Muscle layer of colon (tissue), 2 donors: Measurements from ENCODE around the gene HRH2.
"Not testable (repeated sequence)": the region's sequence is repeated elsewhere in the genome, so short reads cannot be mapped to it uniquely, and the experiment has no call there.

ENCODE experiments used
- H3K27ac ChIP-seq: one replicate; pipeline ENCODE4 v1.7.0; 2013; ENCODE audit warnings: low read depth, mild to moderate bottlenecking, low read length, moderate library complexity
- H3K27me3 ChIP-seq, 2 donors: one replicate each; pipeline ENCODE4 v1.7.0; 2013; ENCODE audit warnings: low read length in 2 of 2, mild to moderate bottlenecking in 2 of 2; ENCODE audit not compliant: insufficient read depth in 2 of 2, control insufficient read depth in 1 of 2
- H3K36me3 ChIP-seq: one replicate; pipeline ENCODE4 v1.7.0; 2013; ENCODE audit warnings: mild to moderate bottlenecking, low read length; ENCODE audit not compliant: insufficient read depth
- H3K4me1 ChIP-seq: one replicate; pipeline ENCODE4 v1.7.0; 2013; ENCODE audit warnings: mild to moderate bottlenecking, low read length; ENCODE audit not compliant: insufficient read depth
- H3K4me3 ChIP-seq, 2 donors: one replicate each; pipeline ENCODE4 v1.7.0; 2013; ENCODE audit warnings: low read length in 2 of 2, low read depth in 1 of 2, mild to moderate bottlenecking in 1 of 2, moderate library complexity in 1 of 2
- H3K9ac ChIP-seq: one replicate; pipeline ENCODE4 v1.7.0; 2013; ENCODE audit warnings: low read length
- H3K9me3 ChIP-seq: one replicate; pipeline ENCODE4 v1.7.0; 2013; ENCODE audit warnings: mild to moderate bottlenecking, low read length
- donor health status: abdominal sarcoma.
- donor health status: Adenocarcinoma of cecum.

Gene HRH2, protein sequence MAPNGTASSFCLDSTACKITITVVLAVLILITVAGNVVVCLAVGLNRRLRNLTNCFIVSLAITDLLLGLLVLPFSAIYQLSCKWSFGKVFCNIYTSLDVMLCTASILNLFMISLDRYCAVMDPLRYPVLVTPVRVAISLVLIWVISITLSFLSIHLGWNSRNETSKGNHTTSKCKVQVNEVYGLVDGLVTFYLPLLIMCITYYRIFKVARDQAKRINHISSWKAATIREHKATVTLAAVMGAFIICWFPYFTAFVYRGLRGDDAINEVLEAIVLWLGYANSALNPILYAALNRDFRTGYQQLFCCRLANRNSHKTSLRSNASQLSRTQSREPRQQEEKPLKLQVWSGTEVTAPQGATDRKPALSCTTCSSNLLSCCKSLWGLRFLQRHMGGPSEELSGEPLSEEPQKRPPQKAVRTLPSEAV

DNA sequence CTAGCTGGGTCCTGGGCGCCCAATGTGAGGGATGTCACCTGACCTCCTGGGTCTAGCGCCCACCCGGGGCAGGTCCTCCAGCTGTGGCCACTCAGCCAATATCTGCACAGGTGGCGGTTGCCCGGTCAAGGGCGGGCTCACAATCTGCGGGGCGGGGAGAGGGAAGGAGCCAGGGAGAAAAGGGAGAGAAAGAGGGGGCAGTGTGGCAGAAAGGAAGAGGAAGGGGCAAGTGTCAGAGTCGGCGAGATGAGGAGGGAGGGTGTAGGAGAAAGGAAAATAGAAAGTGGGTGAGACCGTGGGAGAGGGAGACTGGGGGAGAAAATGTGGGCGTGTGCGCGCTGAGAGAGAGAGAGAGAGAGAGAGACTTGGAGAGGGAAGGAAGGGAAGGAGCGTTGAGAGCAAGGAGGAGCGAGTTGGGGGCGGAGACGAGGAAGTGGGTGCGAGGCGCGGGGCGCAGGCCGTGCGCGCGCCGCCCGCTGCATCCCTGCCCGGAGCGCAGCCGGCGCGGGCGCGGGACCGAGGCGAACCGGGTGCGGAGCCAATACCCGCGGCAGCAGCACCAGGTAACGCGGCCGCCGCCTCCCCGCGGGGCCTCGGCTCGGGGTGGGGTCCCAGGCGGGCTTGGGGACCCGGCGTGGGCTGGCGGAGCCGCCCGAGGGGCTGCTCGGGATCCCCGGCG lies at the start of gene HRH2:
HRH2 (plus strand) TSS at position 479 of the 679 bp plus-strand sequence. CDS start 25,163 bp downstream, outside the sequence.
- no peak within 1 kb of the TSS for H3K27ac ChIP-seq
- H3K27me3 ChIP-seq = peaks cover 8 to 13% of the 10 kb centered on the region in 2 donors
- H3K9me3 ChIP-seq = no peaks in the 10 kb centered on the region
- H3K36me3 ChIP-seq = no peaks in the 10 kb centered on the region
- H3K9ac ChIP-seq = no peak within 1 kb of the TSS
- H3K4me1 ChIP-seq = no peaks in the 10 kb centered on the region
- peak within 1 kb of the TSS; percentile 39 to 41 for H3K4me3 ChIP-seq

DNA sequence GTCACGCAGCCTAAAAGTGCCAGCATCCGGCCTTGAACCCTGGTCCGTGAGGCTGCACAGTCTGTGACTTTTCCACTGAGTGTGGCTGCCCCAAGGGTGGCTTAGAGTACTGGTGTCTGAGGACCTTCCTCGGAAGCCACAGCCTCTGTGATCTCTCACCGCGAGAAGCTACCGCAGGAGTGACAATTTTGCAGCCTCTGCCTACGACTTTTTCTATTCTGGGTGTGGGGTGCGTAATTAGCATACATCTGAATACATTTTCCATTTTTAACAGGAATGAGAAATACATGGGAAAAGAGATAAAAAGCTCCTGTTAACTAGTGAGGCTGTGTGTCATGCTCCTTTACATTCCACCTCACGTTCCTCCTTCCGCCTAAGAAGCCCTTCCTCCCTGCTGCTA lies 48.3 kb upstream of the HRH2 start:
- H3K4me3 ChIP-seq = no peak overlapping the region
- no peaks in the 10 kb centered on the region for H3K27me3 ChIP-seq
- no peaks in the 10 kb centered on the region for H3K36me3 ChIP-seq
- H3K27ac ChIP-seq = no peak overlapping the region
- no peaks in the 10 kb centered on the region for H3K9me3 ChIP-seq
- no peaks in the 10 kb centered on the region for H3K4me1 ChIP-seq
- no peak overlapping the region for H3K9ac ChIP-seq

DNA sequence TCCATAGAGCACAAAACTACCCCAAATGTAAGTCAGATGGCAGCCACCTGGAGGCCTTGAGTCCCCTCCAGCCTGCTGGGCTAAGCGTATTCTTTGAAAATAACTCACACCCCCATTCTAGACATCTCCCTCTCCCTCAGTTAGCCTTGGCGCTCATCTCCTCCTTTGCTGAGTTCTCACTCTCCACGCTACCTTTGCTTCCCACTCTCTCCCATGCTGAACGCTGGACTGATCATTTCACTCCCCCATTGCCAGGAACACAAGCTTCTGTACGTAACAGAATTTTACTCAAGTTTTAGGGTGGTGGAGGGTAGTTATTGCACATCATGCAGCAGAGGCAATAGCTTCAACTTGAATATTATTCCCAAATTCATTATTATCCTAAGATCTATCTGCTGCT lies 47.5 kb upstream of the HRH2 start:
- Histone ChIP-seq H3K27me3 (no peaks in the 10 kb centered on the region), H3K4me1 (no peaks in the 10 kb centered on the region), H3K9ac (no peak overlapping the region), H3K36me3 (no peaks in the 10 kb centered on the region), H3K4me3 (no peak overlapping the region), H3K27ac (no peak overlapping the region), H3K9me3 (no peaks in the 10 kb centered on the region)

DNA sequence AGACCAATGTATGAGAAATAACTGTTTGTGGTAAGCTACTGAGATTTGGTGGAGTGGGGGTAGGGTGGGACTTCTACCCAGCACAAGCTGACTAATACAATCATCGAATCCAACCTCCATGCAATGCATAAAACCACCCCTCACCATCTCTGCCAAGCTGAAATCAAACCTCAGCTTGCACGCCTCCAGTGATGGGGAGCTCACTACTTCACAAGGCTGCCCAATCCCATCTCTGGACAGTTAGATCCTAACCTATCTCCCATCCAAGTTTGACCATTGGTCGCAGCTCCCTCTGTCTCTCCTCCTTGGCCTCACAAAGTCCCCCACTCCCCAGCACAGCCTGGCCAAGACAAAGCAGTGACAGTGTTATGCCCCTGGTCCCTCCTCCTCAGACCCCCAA lies 47.0 kb upstream of the HRH2 start:
- Histone ChIP-seq H3K9me3 (no peaks in the 10 kb centered on the region), H3K9ac (no peak overlapping the region), H3K27ac (no peak overlapping the region), H3K27me3 (no peaks in the 10 kb centered on the region), H3K4me3 (no peak overlapping the region), H3K36me3 (no peaks in the 10 kb centered on the region), H3K4me1 (no peaks in the 10 kb centered on the region)

DNA sequence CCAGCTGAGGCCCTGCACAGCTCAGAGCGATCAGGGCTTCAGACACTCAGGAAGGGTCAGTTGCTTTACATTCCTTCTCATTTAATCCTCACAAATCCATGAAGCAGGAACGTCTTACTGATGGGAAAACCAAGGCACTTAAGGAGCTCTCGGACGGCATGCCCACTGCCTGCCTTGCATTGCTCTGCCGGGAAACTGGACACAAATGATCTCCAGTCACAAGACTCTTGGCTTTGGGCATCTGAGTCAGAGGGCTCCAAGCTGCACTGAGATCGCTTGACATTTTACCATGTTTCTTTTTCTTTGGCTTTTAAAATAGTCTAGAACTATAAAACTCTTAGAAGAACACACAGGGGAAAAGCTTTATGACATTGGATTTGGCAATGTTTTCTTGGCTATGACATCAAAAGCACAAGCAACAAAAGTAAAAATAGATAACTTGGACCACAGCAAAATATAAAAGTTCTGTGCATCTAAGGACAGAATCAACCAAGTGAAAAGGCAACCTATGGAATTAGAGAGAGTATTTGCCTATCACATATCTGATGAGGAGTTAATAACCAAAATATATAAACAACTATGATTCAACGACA lies 43.6 kb upstream of the HRH2 start:
- Histone ChIP-seq H3K9me3 (no peaks in the 10 kb centered on the region), H3K27me3 (no peaks in the 10 kb centered on the region), H3K27ac (no peak overlapping the region), H3K4me1 (no peaks in the 10 kb centered on the region), H3K9ac (no peak overlapping the region), H3K36me3 (no peaks in the 10 kb centered on the region), H3K4me3 (no peak overlapping the region)

DNA sequence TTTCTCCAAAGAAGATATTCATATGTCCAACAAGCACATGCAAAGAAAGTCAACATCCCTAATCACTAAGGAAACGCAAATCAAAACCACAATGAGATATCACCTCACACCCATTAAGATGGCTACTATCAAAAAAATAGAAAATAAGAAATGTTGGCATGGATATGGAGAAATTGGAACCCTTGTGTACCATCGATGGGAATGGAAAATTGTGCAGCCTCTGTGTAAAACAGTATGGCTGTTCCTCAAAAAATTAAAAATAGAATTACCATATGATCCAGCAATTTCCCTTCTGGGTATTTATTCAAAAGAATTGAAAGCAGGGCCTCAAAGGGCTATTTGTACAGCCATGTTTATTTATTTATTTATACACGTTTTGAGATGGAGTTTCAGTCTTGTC lies 43.0 kb upstream of the HRH2 start:
- Histone ChIP-seq H3K4me1 (no peaks in the 10 kb centered on the region), H3K27ac (no peak overlapping the region), H3K9me3 (no peaks in the 10 kb centered on the region), H3K4me3 (no peak overlapping the region), H3K36me3 (no peaks in the 10 kb centered on the region), H3K9ac (no peak overlapping the region), H3K27me3 (no peaks in the 10 kb centered on the region)

DNA sequence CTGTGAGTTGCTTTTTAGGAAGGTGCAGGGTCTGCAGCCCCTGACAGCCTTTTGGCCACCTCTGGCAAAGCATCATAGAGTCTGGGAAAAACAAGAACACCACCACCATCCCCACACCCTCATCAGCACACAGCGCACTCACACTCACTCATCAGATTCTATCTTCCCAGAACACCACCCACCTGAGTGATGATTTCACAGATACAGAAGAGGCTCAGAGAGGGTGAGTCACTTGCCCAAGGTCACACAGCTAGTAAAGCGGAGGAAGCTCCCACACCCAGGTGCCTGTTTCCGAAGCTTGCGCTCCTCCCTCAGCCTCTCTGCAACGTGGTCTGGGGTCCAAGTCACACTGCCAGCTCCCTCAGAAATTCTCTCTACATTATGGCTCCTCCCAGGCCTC lies 41.8 kb upstream of the HRH2 start:
- H3K9me3 ChIP-seq = no peaks in the 10 kb centered on the region
- H3K36me3 ChIP-seq = no peaks in the 10 kb centered on the region
- H3K27ac ChIP-seq = no peak overlapping the region
- H3K4me1 ChIP-seq = no peaks in the 10 kb centered on the region
- H3K9ac ChIP-seq = no peak overlapping the region
- no peak overlapping the region for H3K4me3 ChIP-seq
- no peaks in the 10 kb centered on the region for H3K27me3 ChIP-seq

DNA sequence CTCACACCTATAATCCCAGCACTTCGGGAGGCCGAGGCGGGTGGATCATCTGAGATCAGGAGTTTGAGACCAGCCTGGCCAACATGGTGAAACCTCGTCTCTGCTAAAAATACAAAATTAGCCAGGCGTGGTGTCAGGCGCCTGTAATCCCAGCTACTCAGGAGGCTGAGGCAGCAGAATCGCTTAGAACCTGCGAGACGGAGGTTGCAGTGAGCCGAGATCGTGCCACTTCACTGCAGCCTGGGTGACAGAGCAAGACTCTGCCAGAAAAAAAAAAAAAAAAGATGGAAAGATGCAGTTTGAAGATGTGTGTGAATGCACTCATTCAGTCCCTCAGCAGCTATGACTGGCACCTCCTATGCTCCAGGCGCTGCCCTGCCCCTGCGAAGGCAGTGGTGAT lies 41.3 kb upstream of the HRH2 start:
- not testable (repeated sequence) for H3K27me3 ChIP-seq, H3K27ac ChIP-seq, H3K36me3 ChIP-seq, H3K9me3 ChIP-seq, H3K4me3 ChIP-seq, H3K9ac ChIP-seq, H3K4me1 ChIP-seq

DNA sequence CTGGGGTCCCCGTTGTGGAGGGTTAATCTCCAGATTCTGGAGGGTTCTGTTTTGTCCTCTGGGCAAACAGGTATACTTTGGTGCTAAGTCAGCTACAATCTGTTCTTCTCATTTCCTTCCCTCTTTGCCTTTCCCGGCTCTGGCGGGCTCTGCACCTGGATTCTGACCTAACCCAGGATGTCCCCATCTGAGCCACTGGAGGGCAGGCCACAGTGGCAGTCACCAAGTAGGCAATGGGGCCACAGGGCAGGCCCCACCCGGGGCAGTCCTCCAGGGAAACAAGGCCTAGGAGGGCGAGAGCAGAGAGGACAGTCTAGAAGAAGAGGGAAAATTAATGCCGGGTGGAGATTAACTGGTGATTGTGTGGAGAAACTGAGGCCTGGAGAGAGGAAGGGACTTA lies 40.4 kb upstream of the HRH2 start:
- H3K36me3 ChIP-seq = no peaks in the 10 kb centered on the region
- H3K27ac ChIP-seq = no peak overlapping the region
- no peaks in the 10 kb centered on the region for H3K27me3 ChIP-seq
- H3K9ac ChIP-seq = no peak overlapping the region
- H3K4me1 ChIP-seq = no peaks in the 10 kb centered on the region
- H3K9me3 ChIP-seq = no peaks in the 10 kb centered on the region
- no peak overlapping the region for H3K4me3 ChIP-seq

DNA sequence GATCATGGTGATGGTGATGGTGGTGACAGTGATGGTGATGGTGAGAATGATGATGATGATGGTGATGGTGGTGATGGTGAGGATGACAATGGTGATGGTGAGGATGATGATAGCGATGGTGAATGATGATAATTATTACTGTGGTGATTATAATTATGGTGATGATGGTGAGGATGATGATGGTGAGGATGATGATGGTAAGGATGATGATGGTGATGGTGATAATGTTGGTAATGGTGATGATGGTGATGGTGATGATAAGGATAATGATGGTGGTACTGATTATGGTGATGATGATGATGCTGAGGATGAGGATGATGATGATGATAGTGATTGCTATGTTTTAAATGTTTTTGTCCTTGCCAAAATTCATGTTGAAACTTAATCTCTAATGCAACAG lies 37.3 kb upstream of the HRH2 start:
- Histone ChIP-seq H3K36me3 (no peaks in the 10 kb centered on the region), H3K4me1 (no peaks in the 10 kb centered on the region), H3K9ac (no peak overlapping the region), H3K4me3 (no peak overlapping the region), H3K27me3 (no peaks in the 10 kb centered on the region), H3K27ac (no peak overlapping the region), H3K9me3 (no peaks in the 10 kb centered on the region)

DNA sequence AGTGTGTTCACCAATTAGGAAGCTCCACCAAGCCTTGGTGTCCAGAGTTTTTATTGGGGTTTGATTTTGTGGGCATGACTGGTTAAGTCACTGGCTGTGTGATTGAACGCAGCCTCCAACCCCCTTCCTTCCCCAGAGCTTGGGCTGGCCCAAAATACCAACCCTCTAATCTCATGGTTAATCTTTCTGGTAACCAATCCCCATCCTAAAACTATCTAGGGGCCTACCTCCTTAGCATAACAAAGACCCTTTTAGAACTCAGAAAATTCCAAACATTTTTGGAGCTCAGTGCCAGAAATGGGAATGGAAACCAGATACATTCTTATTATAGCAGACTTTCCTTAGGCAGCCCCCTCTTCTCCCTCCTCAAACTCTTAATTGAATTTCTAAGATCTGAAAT lies 35.9 kb upstream of the HRH2 start:
- no peaks in the 10 kb centered on the region for H3K4me1 ChIP-seq
- H3K4me3 ChIP-seq = no peak overlapping the region
- no peaks in the 10 kb centered on the region for H3K27me3 ChIP-seq
- H3K9ac ChIP-seq = no peak overlapping the region
- no peaks in the 10 kb centered on the region for H3K9me3 ChIP-seq
- no peaks in the 10 kb centered on the region for H3K36me3 ChIP-seq
- no peak overlapping the region for H3K27ac ChIP-seq
